HG02798 (cell line): ENCODE results near the gene SOWAHD.
"Not testable (repeated sequence)": the region's sequence is repeated elsewhere in the genome, so short reads cannot be mapped to it uniquely, and the experiment has no call there.

Source experiments
- ATAC-seq: cut with Tn5 transposase; IDR thresholded peaks from one replicate; pipeline ENCODE4 v1.9.1; 2021; ENCODE audit warnings: mild to moderate bottlenecking; ENCODE audit not compliant: unreplicated experiment, poor library complexity

Gene SOWAHD

GRCh38 chrX:119757646-119757978 is 776 bp upstream of the SOWAHD start:
- no peak for ATAC-seq

- no peak for ATAC-seq
These were observed 401 bp downstream of the SOWAHD start for GRCh38 chrX:119758731-119759247.

GRCh38 chrX:119759248-119759766 is 919 bp downstream of the SOWAHD start:
- no peak for ATAC-seq

- no peak for ATAC-seq
These were observed 1.9 kb downstream of the SOWAHD start for GRCh38 chrX:119760026-119760877.

GRCh38 chrX:119762718-119763117 is 4.3 kb downstream of the SOWAHD start:
- ATAC-seq = no peak

- ATAC-seq = no peak
These were observed 4.8 kb downstream of the SOWAHD start for GRCh38 chrX:119763181-119763580.

- ATAC-seq = no peak
These were observed 5.5 kb downstream of the SOWAHD start for GRCh38 chrX:119763836-119764387.

- ATAC-seq = not testable (repeated sequence)
These were observed 10.0 kb downstream of the SOWAHD start for GRCh38 chrX:119768436-119768835.

GRCh38 chrX:119769388-119769787 is 11.0 kb downstream of the SOWAHD start:
- not testable (repeated sequence) for ATAC-seq

- ATAC-seq = peak; percentile 63
These were observed 17.3 kb downstream of the SOWAHD start for GRCh38 chrX:119775517-119776238.

GRCh38 chrX:119778829-119779228 is 20.4 kb downstream of the SOWAHD start:
- ATAC-seq = no peak

- no peak for ATAC-seq
These were observed 24.6 kb downstream of the SOWAHD start for GRCh38 chrX:119783026-119783425.

- no peak for ATAC-seq
These were observed 26.5 kb downstream of the SOWAHD start for GRCh38 chrX:119784747-119785446.

- ATAC-seq = peak; percentile 26
These were observed 32.6 kb downstream of the SOWAHD start for GRCh38 chrX:119790977-119791436.

- peak; percentile 93 for ATAC-seq
These were observed 33.2 kb downstream of the SOWAHD start, which contains the start of gene RPL39 for GRCh38 chrX:119791437-119792231. TSS of gene RPL39 (minus strand) at chrX:119791630. CDS start at chrX:119791576, 54 bp downstream.

- ATAC-seq = no peak
These were observed 43.1 kb downstream of the SOWAHD start for GRCh38 chrX:119801253-119802221.

- ATAC-seq = no peak
These were observed 44.2 kb downstream of the SOWAHD start for GRCh38 chrX:119802546-119802945.

GRCh38 chrX:119808461-119808860 is 50.1 kb downstream of the SOWAHD start:
- ATAC-seq = not testable (repeated sequence)
